ENCODE results near the gene SSR1. TPM values are rescaled to one million over a fixed set of nuclear protein-coding genes. Genes with fewer than 3 reads are reported as not detected.

The SSR1 gene
- total and polyA plus RNA-seq, 2 of the 13 experiments (the other 11 are each of a cell fraction or from before 2014, with no cell fraction given), result 203 to 243 TPM

DNA sequence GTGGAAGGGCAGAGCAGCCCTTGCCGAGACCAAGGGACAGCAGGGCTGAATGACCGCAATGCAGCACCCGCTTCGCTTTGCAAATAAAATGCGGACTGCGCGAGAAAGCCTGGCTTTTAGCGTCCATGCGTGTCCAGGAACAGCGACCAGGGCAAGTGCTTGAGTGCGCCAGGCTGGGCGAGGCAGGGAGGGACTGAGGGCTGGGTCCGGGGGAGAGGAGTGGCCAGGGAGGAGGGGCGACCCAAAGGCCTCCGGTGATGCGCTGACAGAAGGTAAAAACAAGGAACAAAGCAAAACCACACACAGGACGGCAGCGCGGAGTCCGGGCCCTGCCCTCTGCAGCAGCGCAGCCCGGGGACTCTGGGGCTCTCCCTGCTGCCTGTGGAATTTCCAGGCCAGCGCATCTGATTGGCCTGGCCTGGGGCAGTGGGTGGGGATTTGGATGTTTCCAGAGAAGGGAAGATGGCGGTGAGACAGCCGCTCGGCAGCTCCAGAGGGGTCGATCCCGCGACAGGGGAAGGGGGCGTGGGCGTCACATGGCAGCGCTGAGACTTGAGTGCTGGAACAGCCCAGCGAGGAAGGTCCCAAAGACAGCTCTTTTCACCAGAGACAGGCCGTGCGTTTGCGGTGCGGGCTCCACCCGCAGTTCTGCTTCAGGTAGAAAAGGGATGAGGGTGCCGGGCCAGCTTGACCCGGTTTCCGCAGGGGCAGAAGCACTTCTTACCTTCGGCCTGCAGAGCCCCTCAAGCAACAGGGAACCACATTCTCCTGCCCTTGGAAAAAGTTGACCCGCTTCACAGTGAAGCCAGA, 51.8 kb downstream of the SSR1 start (continued):
- TF ChIP-seq MYC (CRISPR knock-in tag; IDR thresholded peaks at IDR 0.05; ENCODE audit: borderline replicate concordance) (peak; percentile 83), ZNF414 (CRISPR knock-in tag; IDR thresholded peaks at IDR 0.05) (peak; percentile 90), MED13 (CRISPR knock-in tag; IDR thresholded peaks at IDR 0.05) (no peak), SPEN (CRISPR knock-in tag; IDR thresholded peaks at IDR 0.05; ENCODE audit: low read depth) (peak; percentile 78), MXD4 (CRISPR knock-in tag; IDR thresholded peaks at IDR 0.05) (peak; percentile 84), ZSCAN20 (CRISPR knock-in tag; IDR thresholded peaks at IDR 0.05; ENCODE audit: borderline replicate concordance) (no peak), SAFB2 (CRISPR knock-in tag; IDR thresholded peaks at IDR 0.05; ENCODE audit: borderline replicate concordance, low read depth) (0 out of 2 replicates have a peak, but pooled peaks have one; percentile 51), KLF16 (CRISPR knock-in tag; IDR thresholded peaks at IDR 0.05) (peak in 1 of 2 experiments; percentile 78; a peak in 2 of 4 replicates), ZNF205 (CRISPR knock-in tag; IDR thresholded peaks at IDR 0.05) (peak; percentile 80; the same call in 1 of the 2 replicates), LCORL (IDR thresholded peaks at IDR 0.05) (0 out of 2 replicates have a peak, but pooled peaks have one; percentile 2), LCORL (CRISPR knock-in tag; IDR thresholded peaks at IDR 0.05) (peak; percentile 97), ZSCAN5A (CRISPR knock-in tag; IDR thresholded peaks at IDR 0.05; ENCODE audit: borderline replicate concordance) (0 out of 2 replicates have a peak, but pooled peaks have one; percentile 47), CC2D1A (CRISPR knock-in tag; IDR thresholded peaks at IDR 0.05) (no peak), TGIF2 (CRISPR knock-in tag; IDR thresholded peaks at IDR 0.05) (peak; percentile 59; the same call in 1 of the 2 replicates), CBX2 (IDR thresholded peaks at IDR 0.05; ENCODE audit: low read depth, low read length) (no peak), CBX2 (CRISPR knock-in tag; IDR thresholded peaks at IDR 0.05; ENCODE audit: low read depth) (peak; percentile 28; the same call in 1 of the 2 replicates), SCMH1 (CRISPR knock-in tag; IDR thresholded peaks at IDR 0.05; ENCODE audit: borderline replicate concordance) (no peak), THAP7 (CRISPR knock-in tag; IDR thresholded peaks at IDR 0.05) (peak; percentile 76), ZNF225 (CRISPR knock-in tag; IDR thresholded peaks at IDR 0.05) (peak; percentile 33; the same call in 1 of the 2 replicates), HDAC6 (IDR thresholded peaks at IDR 0.05; ENCODE audit: low read depth, low read length) (no peak), TARDBP (CRISPR knock-in tag; IDR thresholded peaks at IDR 0.05) (peak; percentile 89), MLX (CRISPR knock-in tag; IDR thresholded peaks at IDR 0.05) (peak; percentile 11; the same call in 1 of the 2 replicates), ZSCAN29 (CRISPR knock-in tag; conservative IDR thresholded peaks at IDR 0.05) (peak; percentile 57; the same call in 1 of the 2 replicates), ZFP41 (CRISPR knock-in tag; IDR thresholded peaks at IDR 0.05; ENCODE audit: borderline replicate concordance) (no peak)
- TF ChIP-seq, protein P1, sequence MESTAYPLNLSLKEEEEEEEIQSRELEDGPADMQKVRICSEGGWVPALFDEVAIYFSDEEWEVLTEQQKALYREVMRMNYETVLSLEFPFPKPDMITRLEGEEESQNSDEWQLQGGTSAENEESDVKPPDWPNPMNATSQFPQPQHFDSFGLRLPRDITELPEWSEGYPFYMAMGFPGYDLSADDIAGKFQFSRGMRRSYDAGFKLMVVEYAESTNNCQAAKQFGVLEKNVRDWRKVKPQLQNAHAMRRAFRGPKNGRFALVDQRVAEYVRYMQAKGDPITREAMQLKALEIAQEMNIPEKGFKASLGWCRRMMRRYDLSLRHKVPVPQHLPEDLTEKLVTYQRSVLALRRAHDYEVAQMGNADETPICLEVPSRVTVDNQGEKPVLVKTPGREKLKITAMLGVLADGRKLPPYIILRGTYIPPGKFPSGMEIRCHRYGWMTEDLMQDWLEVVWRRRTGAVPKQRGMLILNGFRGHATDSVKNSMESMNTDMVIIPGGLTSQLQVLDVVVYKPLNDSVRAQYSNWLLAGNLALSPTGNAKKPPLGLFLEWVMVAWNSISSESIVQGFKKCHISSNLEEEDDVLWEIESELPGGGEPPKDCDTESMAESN (CRISPR knock-in tag; conservative IDR thresholded peaks at IDR 0.05), result peak; percentile 66; the same call in 1 of the 2 replicates
